SK-N-SH (cell line): ENCODE data around the gene RBM20. TPM values are rescaled to one million over a fixed set of nuclear protein-coding genes. Genes with fewer than 3 reads are reported as not detected.

Experiments
- CTCF ChIA-PET: fragments of 300-600, 350-600 bp; formaldehyde crosslinking; extraction: SDS; loops from one replicate; lab custom pipeline; 2021; lab: Yijun Ruan, JAX
- POLR2A ChIA-PET: fragments of 350-600 bp; sonication (Branson Sonifier 250); formaldehyde crosslinking; extraction: SDS; loops from one replicate; lab custom pipeline; 2020; ENCODE audit warnings: antibody characterized with exemption, inconsistent platforms; lab: Yijun Ruan, JAX
- DNase-seq: peaks from one replicate; pipeline ENCODE4 v3.0.0; 2012
- H2AFZ ChIP-seq: fragments of 200-600 bp; sonication (generic); 2 replicates; pipeline ENCODE4 v1.8.1; 2016; ENCODE audit warnings: antibody characterized with exemption, mild to moderate bottlenecking, low read depth
- H3F3A ChIP-seq: fragments of 200-600 bp; sonication (generic); replicated peaks from 2 replicates; pipeline ENCODE3; 2016; ENCODE audit warnings: antibody characterized with exemption, mild to moderate bottlenecking; ENCODE audit not compliant: insufficient read depth
- H3K27ac ChIP-seq, 2 experiments: fragments of 200-500 bp in 1 of 2; fragments of 200-600 bp in 1 of 2; sonication (Bioruptor generic) in 1 of 2; sonication (generic), shearing (Covaris generic) in 1 of 2; 2 replicates each; pipeline versions ENCODE4 v1.5.1 to v1.6.1; 2014 to 2016; ENCODE audit warnings: low read depth in 2 of 2, inconsistent platforms in 1 of 2, low read length in 1 of 2, mild to moderate bottlenecking in 1 of 2, mixed read lengths in 1 of 2
- H3K27me3 ChIP-seq: fragments of 200-600 bp; sonication (generic), shearing (Covaris generic); 2 replicates; pipeline ENCODE4 v1.6.1; 2016; ENCODE audit warnings: mixed run types; ENCODE audit not compliant: insufficient read depth
- H3K36me3 ChIP-seq, 2 experiments: fragments of 200-500 bp in 1 of 2; fragments of 200-600 bp in 1 of 2; sonication (Bioruptor generic) in 1 of 2; sonication (generic) in 1 of 2; replicated peaks in 1 of 2; 2 replicates each; pipeline versions ENCODE3 to v1.5.1; 2014 to 2016; ENCODE audit warnings: low read length in 1 of 2, mild to moderate bottlenecking in 1 of 2; ENCODE audit not compliant: insufficient read depth in 2 of 2, control insufficient read depth in 1 of 2
- H3K4me1 ChIP-seq, 2 experiments: fragments of 200-500 bp in 1 of 2; fragments of 200-600 bp in 1 of 2; sonication (Bioruptor generic) in 1 of 2; sonication (generic), shearing (Covaris generic) in 1 of 2; 2 replicates each; pipeline versions ENCODE4 v1.5.1 to v1.6.1; 2014 to 2016; ENCODE audit warnings: low read depth in 1 of 2, low read length in 1 of 2, mixed run types in 1 of 2; ENCODE audit not compliant: insufficient read depth in 2 of 2, control insufficient read depth in 1 of 2
- H3K4me2 ChIP-seq: fragments of 200-600 bp; sonication (generic), shearing (Covaris generic); 2 replicates; pipeline ENCODE4 v1.6.1; 2017; ENCODE audit warnings: mixed run types
- H3K4me3 ChIP-seq, 2 experiments: fragments of 200-500 bp in 1 of 2; fragments of 200-600 bp in 1 of 2; sonication (Bioruptor generic) in 1 of 2; sonication (generic), shearing (Covaris generic) in 1 of 2; 2 replicates each; pipeline versions ENCODE4 v1.5.1 to v1.8.1; 2014 to 2016; ENCODE audit warnings: low read depth in 2 of 2, inconsistent platforms in 1 of 2, low read length in 1 of 2, mild to moderate bottlenecking in 1 of 2, mixed read lengths in 1 of 2, moderate library complexity in 1 of 2
- H3K79me2 ChIP-seq: fragments of 200-600 bp; sonication (generic); 2 replicates; pipeline ENCODE4 v1.8.1; 2017; ENCODE audit warnings: mild to moderate bottlenecking; ENCODE audit not compliant: insufficient read depth
- H3K9ac ChIP-seq: fragments of 200-600 bp; sonication (generic); 2 replicates; pipeline ENCODE4 v1.6.1; 2017; ENCODE audit warnings: mixed run types
- H3K9me2 ChIP-seq: fragments of 200-600 bp; sonication (generic); 2 replicates; pipeline ENCODE4 v1.6.1; 2017; ENCODE audit warnings: mixed run types
- H3K9me3 ChIP-seq: fragments of 200-600 bp; sonication (generic); 2 replicates; pipeline ENCODE4 v1.6.1; 2017; ENCODE audit warnings: mixed run types, mild to moderate bottlenecking, moderate library complexity
- H4K20me1 ChIP-seq: fragments of 200-600 bp; sonication (generic); 2 replicates; pipeline ENCODE4 v1.6.1; 2017; ENCODE audit warnings: mild to moderate bottlenecking, mixed run types; ENCODE audit not compliant: insufficient read depth
- CHD2 ChIP-seq: fragments of 150-350 bp; IDR thresholded peaks from 2 replicates; pipeline ENCODE4 v1.6.1; 2018; ENCODE audit warnings: low read length; ENCODE audit not compliant: partially characterized antibody
- CTCF ChIP-seq: fragments of 200-600 bp; sonication (generic); IDR thresholded peaks from 2 replicates; pipeline ENCODE4 v1.6.1; 2017; ENCODE audit warnings: antibody characterized with exemption, mild to moderate bottlenecking, moderate library complexity
- FOSL2 ChIP-seq: IDR thresholded peaks from 2 replicates; pipeline ENCODE4 v1.4.0; 2012; ENCODE audit warnings: low read depth, mild to moderate bottlenecking, moderate library complexity, borderline replicate concordance
- FOXM1 ChIP-seq: IDR thresholded peaks from 2 replicates; pipeline ENCODE4 v1.4.0; 2012; ENCODE audit warnings: low read depth, mild to moderate bottlenecking
- IRF3 ChIP-seq: fragments of 150-350 bp; IDR thresholded peaks from 2 replicates; pipeline ENCODE4 v1.6.1; 2016; ENCODE audit warnings: mild to moderate bottlenecking, low read depth, low read length
- MAX ChIP-seq: IDR thresholded peaks from 2 replicates; pipeline ENCODE4 v1.4.0; 2012; ENCODE audit warnings: low read depth
- REST ChIP-seq: IDR thresholded peaks from 2 replicates; pipeline ENCODE4 v1.6.1; 2012; ENCODE audit warnings: mild to moderate bottlenecking, low read depth, low read length, moderate library complexity
- RFX5 ChIP-seq: IDR thresholded peaks from 2 replicates; pipeline ENCODE4 v1.6.1; 2012; ENCODE audit warnings: mild to moderate bottlenecking, improper control_type of control experiment, low read length
- ZBTB33 ChIP-seq: IDR thresholded peaks from 2 replicates; pipeline ENCODE4 v1.4.0; 2012; ENCODE audit warnings: low read depth, borderline replicate concordance
- WGBS: methylation state at CpG from one replicate; pipeline ENCODE4 v1.1.6; 2017; ENCODE audit warnings: low lambda C conversion rate; 5-methylcytosine and 5-hydroxymethylcytosine counted together
- polyA plus RNA-seq, 3 experiments: library from polyadenylated mRNA; depleted of rRNA; stranded (reverse); fragments of >200 nt; gene quantifications; 2 replicates each; pipeline ENCODE4 v1.2.3, GENCODE V29; 2012

RBM20 gene
- polyA plus RNA-seq, 1 of the 3 experiments (the other 2 are of a cell fraction), result 0.64 TPM

- TF ChIP-seq MAX (peak; percentile 81), CHD2 (peak; percentile 67), REST (peak; percentile 58; the same call in 1 of the 2 replicates), IRF3 (no peak), RFX5 (no peak), FOXM1 (no peak)
Measured at GRCh38 chr10:110671788-110672579, 27.8 kb downstream of the RBM20 start (continued).

GRCh38 chr10:110672580-110672919 lies 28.4 kb downstream of the RBM20 start:
- TF ChIP-seq FOSL2, result no peak
- no peak for TF ChIP-seq ZBTB33
- no peak for TF ChIP-seq CTCF
- Histone ChIP-seq H4K20me1 (no peaks in the 10 kb centered on the region), H3K27ac (peak overlapping the region in 1 of 2 experiments; percentile 23; a peak in 1 of 4 replicates), H3F3A (no peaks in the 10 kb centered on the region), H3K9me3 (no peaks in the 10 kb centered on the region), H3K4me2 (peak overlapping the region; percentile 89), H3K4me1 (peaks cover 0 to 6% of the 10 kb centered on the region in 2 experiments; a peak in 2 of 4 replicates), H3K79me2 (no peaks in the 10 kb centered on the region), H3K36me3 (no peaks in the 10 kb centered on the region), H3K27me3 (no peaks in the 10 kb centered on the region), H3K9ac (peak overlapping the region; percentile 59; the same call in 1 of the 2 replicates), H3K9me2 (no peaks in the 10 kb centered on the region), H3K4me3 (peak overlapping the region; percentile 68 to 71), H2AFZ (peak overlapping the region; percentile 80)
- no peak for DNase-seq
- POLR2A ChIA-PET, result no interaction called here
- 31% methylated on average over 4 of the region's 12 CpGs for WGBS
- CTCF ChIA-PET, result interaction anchor here (0.7 to 4.4 kb wide), 33 partner anchors 9 to 368 kb away, joined by 3 to 53 read pairs (median 7); partner anchors contain the start of genes RBM20 and SMNDC1
